Spinal cord (tissue), 10 donors: Measurements from ENCODE around the gene ZNF385B. TPM values are rescaled to one million over a fixed set of nuclear protein-coding genes. Genes with fewer than 3 reads are reported as not detected.

ENCODE experiments used
- DNase-seq, 6 donors: peaks; one replicate each; pipeline versions ENCODE4 v3.0.0 to v3.0.0-alpha.2; 2013 to 2015; ENCODE audit warnings: low spot score in 6 of 6, low read depth in 4 of 6
- H3K27ac ChIP-seq: one replicate; pipeline ENCODE4 v1.5.1; 2013; ENCODE audit warnings: low read depth, low read length, control low read depth
- H3K27me3 ChIP-seq: one replicate; pipeline ENCODE4 v1.6.1; 2013; ENCODE audit warnings: low read length; ENCODE audit not compliant: control insufficient read depth, insufficient read depth
- H3K36me3 ChIP-seq: one replicate; pipeline ENCODE4 v1.6.1; 2013; ENCODE audit warnings: low read length; ENCODE audit not compliant: control insufficient read depth, insufficient read depth
- H3K4me1 ChIP-seq: one replicate; pipeline ENCODE4 v1.6.1; 2013; ENCODE audit warnings: low read length; ENCODE audit not compliant: control insufficient read depth, insufficient read depth
- H3K4me3 ChIP-seq: one replicate; pipeline ENCODE4 v1.5.1; 2013; ENCODE audit warnings: low read depth, low read length, control low read depth
- H3K9me3 ChIP-seq: one replicate; pipeline ENCODE4 v1.6.1; 2013; ENCODE audit warnings: low read length; ENCODE audit not compliant: control insufficient read depth, insufficient read depth
- WGBS: methylation state at CpG from one replicate; pipeline ENCODE4 v1.1.5; 2013; ENCODE audit warnings: missing lambda C conversion rate; ENCODE audit not compliant: insufficient coverage; 5-methylcytosine and 5-hydroxymethylcytosine counted together
- polyA plus RNA-seq, 2 donors: library from polyadenylated mRNA; unstranded; fragments of 120-200 nt; gene quantifications; one replicate each; pipeline ENCODE4 v1.2.1, GENCODE V29; 2013; ENCODE audit not compliant: insufficient read length in 2 of 2
- total RNA-seq, 2 donors: library from RNA; depleted of rRNA in 1 of 2; stranded (reverse); fragments of 120-200 nt in 1 of 2; fragments of >200 nt in 1 of 2; gene quantifications; one replicate each; pipeline versions ENCODE4 v1.2.3 to v1.2.4, GENCODE V29; 2013 to 2014
- donor health status: healthy.

Gene ZNF385B
- total and polyA plus RNA-seq, 4 donors, result 4.4 to 8.6 (median 5.4) TPM

DNA sequence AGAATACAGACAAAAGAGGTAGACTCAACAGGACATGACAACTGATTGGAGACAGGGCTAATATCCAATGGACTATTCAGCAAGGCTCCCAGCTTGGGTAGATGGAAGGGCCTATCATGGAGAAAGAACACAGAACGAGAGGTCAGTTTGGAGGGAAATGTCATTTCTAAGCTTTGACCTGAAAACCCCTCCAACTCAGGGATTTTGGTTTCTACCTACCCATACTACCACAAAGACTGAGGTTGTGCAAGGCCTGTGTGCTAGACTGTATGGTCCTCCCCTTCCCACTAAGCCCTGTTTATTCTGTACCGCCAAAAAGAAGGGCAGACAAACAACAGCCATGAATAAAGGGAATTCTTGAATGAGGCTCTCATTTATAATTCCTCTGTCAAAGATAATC lies 288.9 kb downstream of the ZNF385B start:
- Histone ChIP-seq H3K9me3 (no peaks in the 10 kb centered on the region), H3K36me3 (no peaks in the 10 kb centered on the region), H3K4me1 (no peaks in the 10 kb centered on the region), H3K4me3 (no peak overlapping the region), H3K27me3 (no peaks in the 10 kb centered on the region), H3K27ac (no peak overlapping the region)
- no peak for DNase-seq
- WGBS, result no CpG with 5 or more reads among the region's 2 CpGs

DNA sequence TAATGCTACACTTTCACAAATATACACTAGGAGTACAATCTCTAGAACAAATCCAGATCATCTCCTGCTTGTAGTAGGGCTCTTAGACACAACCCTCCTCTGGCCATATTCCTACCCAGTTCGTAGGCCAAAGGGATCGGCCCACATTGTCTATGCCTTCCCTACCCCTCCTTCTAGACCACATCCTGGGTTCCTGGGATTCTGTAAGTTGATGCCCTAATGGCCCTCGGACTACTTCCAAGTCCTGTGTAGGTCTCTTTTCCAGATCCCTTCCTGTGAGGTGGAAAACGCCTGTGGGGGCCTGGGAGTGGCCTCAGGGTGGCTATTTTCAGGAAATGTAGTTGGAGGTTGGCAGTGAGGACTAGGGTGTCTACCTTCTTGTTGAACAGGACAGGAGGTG lies 289.7 kb downstream of the ZNF385B start:
- no peak for DNase-seq
- H3K9me3 ChIP-seq, result no peaks in the 10 kb centered on the region
- no peaks in the 10 kb centered on the region for H3K36me3 ChIP-seq
- no peaks in the 10 kb centered on the region for H3K4me1 ChIP-seq
- H3K4me3 ChIP-seq, result no peak overlapping the region
- no peaks in the 10 kb centered on the region for H3K27me3 ChIP-seq
- 86% methylated on average over 4 of the region's 4 CpGs for WGBS
- H3K27ac ChIP-seq, result no peak overlapping the region

DNA sequence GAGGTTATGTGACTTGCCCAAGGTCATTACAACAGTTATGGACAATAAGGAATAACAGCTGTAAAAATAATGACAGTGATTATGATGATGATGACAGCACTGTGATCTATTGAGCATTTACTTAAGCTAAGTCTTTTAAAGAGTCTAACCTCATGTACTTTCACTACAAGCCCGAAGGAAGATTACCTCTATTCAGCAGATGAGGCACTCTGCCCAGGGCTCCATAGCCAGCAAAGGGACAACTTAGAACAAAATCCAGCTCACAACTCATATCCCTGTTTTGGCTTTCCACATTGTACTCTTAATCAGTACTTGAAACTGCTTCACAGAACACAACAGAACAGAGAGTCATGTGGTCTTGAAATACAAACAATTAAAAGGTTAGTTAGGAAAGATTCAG lies 290.2 kb downstream of the ZNF385B start:
- no peaks in the 10 kb centered on the region for H3K4me1 ChIP-seq
- WGBS, result 100% methylated on average over 1 of the region's 1 CpG
- H3K4me3 ChIP-seq, result no peak overlapping the region
- H3K27me3 ChIP-seq, result no peaks in the 10 kb centered on the region
- no peak for DNase-seq
- H3K9me3 ChIP-seq, result no peaks in the 10 kb centered on the region
- H3K36me3 ChIP-seq, result no peaks in the 10 kb centered on the region
- no peak overlapping the region for H3K27ac ChIP-seq

DNA sequence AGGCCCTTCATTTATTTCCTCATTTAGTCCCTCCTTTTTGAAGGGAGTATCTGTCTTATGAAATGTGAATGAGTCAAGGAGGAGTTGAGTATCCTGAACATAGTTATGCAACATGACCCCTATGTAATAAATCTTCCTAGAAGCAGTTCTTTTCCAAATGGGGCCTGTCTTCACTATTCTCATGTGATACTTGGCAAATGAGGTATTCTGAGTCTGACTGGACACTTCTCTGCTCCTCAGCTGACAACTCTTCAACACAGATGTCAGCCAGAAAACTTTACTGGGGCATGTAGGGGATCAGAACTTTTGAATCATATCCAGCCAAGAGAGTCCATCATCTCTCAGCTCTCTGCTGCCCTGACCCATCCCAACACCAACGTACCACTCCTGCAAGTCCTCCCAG lies 291.6 kb downstream of the ZNF385B start:
- DNase-seq, result no peak
- H3K36me3 ChIP-seq, result no peaks in the 10 kb centered on the region
- no peak overlapping the region for H3K27ac ChIP-seq
- no peaks in the 10 kb centered on the region for H3K4me1 ChIP-seq
- no peaks in the 10 kb centered on the region for H3K9me3 ChIP-seq
- H3K4me3 ChIP-seq, result no peak overlapping the region
- no peaks in the 10 kb centered on the region for H3K27me3 ChIP-seq
- no CpG with 5 or more reads among the region's 1 CpG for WGBS

DNA sequence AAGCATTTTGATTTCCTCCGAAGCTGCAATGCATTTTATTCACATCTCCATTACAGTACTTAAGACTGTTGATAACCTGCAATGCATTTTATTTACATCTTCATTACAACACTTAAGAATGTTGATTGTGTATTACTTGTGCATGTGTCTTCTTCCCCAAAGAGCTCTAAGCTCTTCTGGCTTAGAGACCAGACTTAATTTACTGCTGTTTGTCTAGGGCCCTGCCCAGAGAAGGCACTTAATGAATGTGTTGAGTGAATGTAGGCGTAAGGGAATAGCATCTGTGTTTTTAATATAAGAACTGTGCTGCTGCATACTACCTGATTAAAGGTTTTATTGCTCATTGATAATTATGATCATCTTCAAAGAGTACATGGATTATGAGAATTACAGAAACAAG lies 295.6 kb downstream of the ZNF385B start:
- no peak overlapping the region for H3K4me3 ChIP-seq
- H3K36me3 ChIP-seq, result no peaks in the 10 kb centered on the region
- no peak overlapping the region for H3K27ac ChIP-seq
- no peaks in the 10 kb centered on the region for H3K9me3 ChIP-seq
- no CpG with 5 or more reads among the region's 2 CpGs for WGBS
- H3K27me3 ChIP-seq, result no peaks in the 10 kb centered on the region
- DNase-seq, result peak in 1 of 6 donors; percentile 71
- H3K4me1 ChIP-seq, result no peaks in the 10 kb centered on the region

DNA sequence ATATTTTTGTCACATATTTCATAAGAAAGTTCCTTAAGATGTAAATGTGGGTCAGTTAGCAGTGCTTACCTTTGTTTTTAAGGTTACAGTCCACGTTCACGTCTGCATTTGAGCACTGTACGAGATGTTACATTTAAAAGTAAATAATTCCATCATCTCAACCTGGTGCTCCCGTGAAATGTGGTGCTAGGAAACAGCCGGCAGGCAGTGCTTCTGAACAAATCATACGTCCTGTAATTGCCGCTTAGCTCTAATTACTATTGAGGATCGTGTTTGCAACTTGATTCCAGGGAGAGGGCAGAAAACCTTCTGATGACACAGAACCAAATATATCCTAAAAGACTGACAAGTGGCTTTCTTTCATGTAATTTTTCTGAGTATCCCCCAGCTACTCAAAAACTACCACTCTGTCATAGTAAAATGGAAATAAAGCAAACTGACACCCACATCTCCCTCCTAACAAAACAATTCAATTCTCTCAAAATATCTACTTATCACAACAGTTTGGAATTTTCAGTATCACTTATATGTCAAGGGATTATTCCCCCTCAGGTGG lies 299.0 kb downstream of the ZNF385B start:
- 17% methylated on average over 7 of the region's 8 CpGs for WGBS

GRCh38 chr2:179561702-179562101 lies 299.7 kb downstream of the ZNF385B start:
- WGBS, result no CpG with 5 or more reads among the region's 2 CpGs

More for the DNA sequence above, 299.0 kb downstream of the ZNF385B start:
- Histone ChIP-seq H3K9me3 (no peaks in the 10 kb centered on the region), H3K4me3 (no peak overlapping the region), H3K27me3 (no peaks in the 10 kb centered on the region), H3K4me1 (no peaks in the 10 kb centered on the region), H3K27ac (no peak overlapping the region), H3K36me3 (no peaks in the 10 kb centered on the region)
- peak in 2 of 6 donors; percentile 13 to 74 for DNase-seq

GRCh38 chr2:179560257-179560735 lies 301.1 kb downstream of the ZNF385B start:
- no peak for DNase-seq
- Histone ChIP-seq H3K4me3 (no peak overlapping the region), H3K9me3 (no peaks in the 10 kb centered on the region), H3K27me3 (no peaks in the 10 kb centered on the region), H3K4me1 (no peaks in the 10 kb centered on the region), H3K36me3 (no peaks in the 10 kb centered on the region), H3K27ac (no peak overlapping the region)
- 100% methylated on average over 1 of the region's 1 CpG for WGBS

More at GRCh38 chr2:179561702-179562101, 299.7 kb downstream of the ZNF385B start:
- Histone ChIP-seq H3K36me3 (no peaks in the 10 kb centered on the region), H3K4me3 (no peak overlapping the region), H3K4me1 (no peaks in the 10 kb centered on the region), H3K9me3 (no peaks in the 10 kb centered on the region), H3K27me3 (no peaks in the 10 kb centered on the region), H3K27ac (no peak overlapping the region)
- DNase-seq, result no peak

DNA sequence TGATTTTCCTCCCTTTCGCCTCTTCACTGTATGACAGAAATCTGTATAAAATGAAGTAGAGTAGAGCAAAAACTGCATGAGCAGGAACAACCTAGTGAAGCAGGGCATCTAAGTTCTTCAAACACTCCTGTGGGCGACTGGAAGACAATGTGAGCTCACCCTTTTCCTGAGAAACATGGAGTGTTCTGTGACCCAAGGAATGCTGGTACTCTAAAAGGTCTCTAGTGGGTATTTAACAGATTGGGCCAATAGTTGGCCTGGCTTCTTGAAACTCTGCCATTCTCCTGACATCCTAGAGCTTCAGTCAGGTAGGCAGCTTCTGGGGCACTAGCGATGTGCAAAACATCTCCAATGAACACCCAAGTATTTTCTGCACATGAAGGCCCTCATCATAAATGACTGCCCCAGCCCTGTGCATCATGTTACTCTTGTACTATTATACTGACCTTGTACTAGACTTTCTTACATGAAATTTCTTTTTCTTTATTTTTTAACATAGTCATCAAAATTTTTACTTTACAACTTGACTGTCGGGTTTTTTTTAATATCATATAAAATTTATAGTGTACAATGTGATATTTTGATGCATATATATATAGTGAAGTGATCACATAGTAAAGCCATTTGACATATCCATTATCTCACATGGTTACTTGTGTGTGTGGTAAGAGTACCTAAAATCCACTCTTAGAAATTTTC lies 302.2 kb downstream of the ZNF385B start:
- H3K36me3 ChIP-seq, result no peaks in the 10 kb centered on the region
- 100% methylated on average over 2 of the region's 4 CpGs for WGBS
- no peaks in the 10 kb centered on the region for H3K9me3 ChIP-seq
- H3K27me3 ChIP-seq, result no peaks in the 10 kb centered on the region
- no peak overlapping the region for H3K27ac ChIP-seq
- H3K4me1 ChIP-seq, result no peaks in the 10 kb centered on the region
- H3K4me3 ChIP-seq, result no peak overlapping the region
- no peak for DNase-seq
